DOHH2 (cell line): ENCODE measurements around the gene CCDC149.

ENCODE experiments used
- CTCF ChIP-seq: fragments of 200-600 bp; sonication (generic); IDR thresholded peaks from one replicate; pipeline ENCODE4 v1.5.1; 2014; ENCODE audit warnings: antibody characterized with exemption, mild to moderate bottlenecking, low read depth, low read length; ENCODE audit not compliant: poor library complexity, severe bottlenecking
- EZH2phosphoT487 ChIP-seq: fragments of 200-600 bp; sonication (generic); IDR thresholded peaks from 2 replicates; pipeline ENCODE4 v1.6.1; 2017; ENCODE audit warnings: borderline replicate concordance, mild to moderate bottlenecking, antibody characterized with exemption, low read length, moderate library complexity, mixed read lengths

- no peak for TF ChIP-seq CTCF
- no peak for TF ChIP-seq EZH2phosphoT487
Observed at GRCh38 chr4:24824720-24825119, 88.1 kb downstream of the CCDC149 start.
